ENCODE results near the gene STOM.
"Not testable (repeated sequence)": the region's sequence is repeated elsewhere in the genome, so short reads cannot be mapped to it uniquely, and the experiment has no call there.

STOM gene

GRCh38 chr9:121369595-121370265 is at the start of gene STOM:
TSS of gene STOM (minus strand) at chr9:121370250. CDS start at chr9:121370187, 63 bp downstream.
- no peak for DNase-seq (ENCODE audit: low read depth)

- no peak for DNase-seq (ENCODE audit: low read depth)
Observed at GRCh38 chr9:121411993-121412392, 41.9 kb upstream of the STOM start.

- no peak for DNase-seq (ENCODE audit: low read depth)
Observed at GRCh38 chr9:121405899-121406298, 35.8 kb upstream of the STOM start.

- no peak for DNase-seq (ENCODE audit: low read depth)
Observed at GRCh38 chr9:121404906-121405305, 34.9 kb upstream of the STOM start.

- no peak for DNase-seq (ENCODE audit: low read depth)
Observed at GRCh38 chr9:121399883-121400607, 30.0 kb upstream of the STOM start.

- DNase-seq (ENCODE audit: low read depth) = no peak
Observed at GRCh38 chr9:121399126-121399882, 29.3 kb upstream of the STOM start.

- DNase-seq (ENCODE audit: low read depth) = no peak
Observed at GRCh38 chr9:121398374-121398773, 28.3 kb upstream of the STOM start.

- not testable (repeated sequence) for DNase-seq (ENCODE audit: low read depth)
Observed at GRCh38 chr9:121397277-121397676, 27.2 kb upstream of the STOM start.

GRCh38 chr9:121395558-121395957 is 25.5 kb upstream of the STOM start:
- DNase-seq (ENCODE audit: low read depth) = no peak

GRCh38 chr9:121394292-121394691 is 24.2 kb upstream of the STOM start:
- no peak for DNase-seq (ENCODE audit: low read depth)

GRCh38 chr9:121393318-121393717 is 23.3 kb upstream of the STOM start:
- no peak for DNase-seq (ENCODE audit: low read depth)

- DNase-seq (ENCODE audit: low read depth) = no peak
Observed at GRCh38 chr9:121390372-121390771, 20.3 kb upstream of the STOM start.

GRCh38 chr9:121388140-121388905 is 18.3 kb upstream of the STOM start:
- no peak for DNase-seq (ENCODE audit: low read depth)

- DNase-seq (ENCODE audit: low read depth) = no peak
Observed at GRCh38 chr9:121386442-121387175, 16.6 kb upstream of the STOM start.

GRCh38 chr9:121383715-121384114 is 13.7 kb upstream of the STOM start:
- DNase-seq (ENCODE audit: low read depth) = no peak

GRCh38 chr9:121380846-121381245 is 10.8 kb upstream of the STOM start:
- no peak for DNase-seq (ENCODE audit: low read depth)

GRCh38 chr9:121376214-121376830 is 6.3 kb upstream of the STOM start:
- no peak for DNase-seq (ENCODE audit: low read depth)

GRCh38 chr9:121373011-121373729 is 3.1 kb upstream of the STOM start:
- DNase-seq (ENCODE audit: low read depth) = no peak

- no peak for DNase-seq (ENCODE audit: low read depth)
Observed at GRCh38 chr9:121372239-121373010, 2.4 kb upstream of the STOM start.

All from activated T-helper 9 cell treated with anti-CD3 and anti-CD28 coated beads, Interleukin-2, amount 50 U/mL, for 16 hours (primary cell).